NCI-H2081 treated with DMSO at 0.1 percent for 48 hours (cell line): Measurements from ENCODE around the gene LRRC4C.

Source experiments
- DNase-seq: peaks from one replicate; lab custom pipeline; 2025; lab: John Stamatoyannopoulos, UW

The LRRC4C gene

GRCh38 chr11:40291329-40291728 lies 1168.1 kb downstream of the LRRC4C start:
- DNase-seq = no peak

- no peak for DNase-seq
Measured at GRCh38 chr11:40290171-40290631, 1169.3 kb downstream of the LRRC4C start.

- DNase-seq = no peak
Measured at GRCh38 chr11:40289370-40289769, 1170.1 kb downstream of the LRRC4C start.

- DNase-seq = no peak
Measured at GRCh38 chr11:40287916-40288803, 1171.3 kb downstream of the LRRC4C start.

- DNase-seq = no peak
Measured at GRCh38 chr11:40286137-40286536, 1173.3 kb downstream of the LRRC4C start.

GRCh38 chr11:40285558-40285957 lies 1173.9 kb downstream of the LRRC4C start:
- DNase-seq = no peak

GRCh38 chr11:40281052-40281580 lies 1178.3 kb downstream of the LRRC4C start:
- DNase-seq = no peak

- no peak for DNase-seq
Measured at GRCh38 chr11:40280159-40281051, 1179.0 kb downstream of the LRRC4C start.

GRCh38 chr11:40276960-40277359 lies 1182.5 kb downstream of the LRRC4C start:
- DNase-seq = no peak

- DNase-seq = no peak
Measured at GRCh38 chr11:40274017-40274416, 1185.4 kb downstream of the LRRC4C start.

GRCh38 chr11:40273192-40273732 lies 1186.2 kb downstream of the LRRC4C start:
- DNase-seq = no peak

GRCh38 chr11:40271361-40271760 lies 1188.1 kb downstream of the LRRC4C start:
- no peak for DNase-seq

GRCh38 chr11:40269865-40270264 lies 1189.6 kb downstream of the LRRC4C start:
- DNase-seq = no peak

- no peak for DNase-seq
Measured at GRCh38 chr11:40268551-40268950, 1190.9 kb downstream of the LRRC4C start.

- no peak for DNase-seq
Measured at GRCh38 chr11:40255457-40255856, 1204.0 kb downstream of the LRRC4C start.

- DNase-seq = no peak
Measured at GRCh38 chr11:40253166-40253565, 1206.3 kb downstream of the LRRC4C start.

- DNase-seq = no peak
Measured at GRCh38 chr11:40252236-40252635, 1207.2 kb downstream of the LRRC4C start.

- DNase-seq = no peak
Measured at GRCh38 chr11:40246983-40247382, 1212.5 kb downstream of the LRRC4C start.

- DNase-seq = no peak
Measured at GRCh38 chr11:40241524-40242051, 1217.9 kb downstream of the LRRC4C start.

GRCh38 chr11:40240284-40240683 lies 1219.2 kb downstream of the LRRC4C start:
- no peak for DNase-seq

- no peak for DNase-seq
Measured at GRCh38 chr11:40236526-40236925, 1222.9 kb downstream of the LRRC4C start.

- no peak for DNase-seq
Measured at GRCh38 chr11:40235841-40236240, 1223.6 kb downstream of the LRRC4C start.
